ENCODE data around the gene NCS1.
"Not testable (repeated sequence)": the region's sequence is repeated elsewhere in the genome, so short reads cannot be mapped to it uniquely, and the experiment has no call there.

NCS1 gene

DNA sequence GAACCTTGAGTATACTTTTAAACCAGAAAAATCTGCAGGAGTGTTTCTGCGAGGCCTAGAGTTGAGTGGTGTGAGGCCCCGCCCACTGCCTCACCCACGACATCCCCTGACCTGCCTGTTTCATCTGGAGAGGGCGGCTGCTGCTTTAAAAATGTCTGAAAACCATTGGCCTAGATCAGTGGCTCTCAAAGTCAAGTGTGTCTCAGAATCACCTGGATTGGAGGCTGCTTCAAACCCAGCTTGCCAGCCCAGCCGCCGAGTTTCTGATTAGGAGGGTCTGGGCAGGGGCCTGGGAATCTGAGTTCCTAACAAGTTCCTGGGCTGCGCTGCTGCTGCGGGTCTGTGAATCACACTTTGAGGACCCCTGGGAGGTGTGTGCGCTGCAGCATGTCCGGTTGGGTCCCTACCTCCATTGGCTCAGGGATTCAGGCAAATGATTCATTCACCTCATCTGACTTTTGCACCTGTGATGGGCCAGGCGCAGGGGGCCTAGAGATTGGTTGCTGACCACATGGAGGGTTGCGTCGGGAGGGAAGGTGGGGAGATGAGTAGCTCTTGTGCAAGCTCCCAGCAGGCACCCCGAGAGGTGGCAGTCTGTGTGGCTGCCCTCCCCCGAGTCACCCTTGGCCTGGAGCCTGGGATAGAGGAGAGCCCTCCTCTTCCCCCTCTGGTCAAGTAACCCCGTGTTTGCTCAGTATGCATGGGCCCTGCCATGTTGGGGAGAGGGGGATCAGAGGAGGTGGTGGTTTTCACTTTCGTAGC, 65.7 kb downstream of the NCS1 start:
- no peak for DNase-seq (ENCODE audit: low spot score)

DNA sequence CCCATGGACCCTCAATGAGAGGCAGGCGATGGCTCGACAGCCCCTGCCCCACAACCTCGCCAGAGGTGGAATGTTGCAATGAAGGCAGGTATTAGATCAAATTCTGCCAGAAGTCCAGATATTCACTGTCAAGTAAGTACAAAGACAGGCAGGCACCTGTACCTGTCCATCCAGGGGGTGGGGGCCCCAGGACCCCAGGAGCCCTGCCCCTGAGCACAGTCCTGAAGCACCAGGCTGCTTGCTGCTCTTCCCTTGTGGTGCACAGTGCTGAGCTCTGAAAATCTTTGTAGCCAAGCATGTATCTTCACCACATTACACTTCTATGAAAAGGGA, 67.1 kb downstream of the NCS1 start:
- no peak for DNase-seq (ENCODE audit: low spot score)

DNA sequence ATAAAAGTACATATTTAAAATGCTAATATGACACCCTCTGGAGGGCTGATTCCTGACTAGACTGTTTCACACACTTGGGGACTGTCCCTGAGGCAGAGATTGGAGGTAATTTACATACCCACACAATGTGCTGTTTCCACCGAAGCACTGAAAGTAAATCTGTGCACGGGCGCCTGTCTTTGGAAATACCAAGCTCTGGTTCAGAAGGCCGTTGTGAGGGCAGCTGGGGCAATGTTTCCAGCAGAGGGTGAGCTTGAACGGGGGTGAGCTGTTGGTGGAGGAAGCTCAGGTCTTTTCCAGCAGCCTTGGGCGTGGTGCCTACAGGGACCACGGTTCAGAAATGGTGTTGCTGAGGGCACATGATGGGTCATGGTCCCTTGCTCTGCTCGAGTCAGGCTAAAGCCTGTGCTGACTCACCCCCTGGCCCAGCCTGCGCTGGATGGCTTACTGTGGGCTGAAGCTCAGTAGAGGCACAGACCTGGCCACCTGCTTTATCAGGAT, 67.6 kb downstream of the NCS1 start:
- DNase-seq (ENCODE audit: low spot score): peak; percentile 7

DNA sequence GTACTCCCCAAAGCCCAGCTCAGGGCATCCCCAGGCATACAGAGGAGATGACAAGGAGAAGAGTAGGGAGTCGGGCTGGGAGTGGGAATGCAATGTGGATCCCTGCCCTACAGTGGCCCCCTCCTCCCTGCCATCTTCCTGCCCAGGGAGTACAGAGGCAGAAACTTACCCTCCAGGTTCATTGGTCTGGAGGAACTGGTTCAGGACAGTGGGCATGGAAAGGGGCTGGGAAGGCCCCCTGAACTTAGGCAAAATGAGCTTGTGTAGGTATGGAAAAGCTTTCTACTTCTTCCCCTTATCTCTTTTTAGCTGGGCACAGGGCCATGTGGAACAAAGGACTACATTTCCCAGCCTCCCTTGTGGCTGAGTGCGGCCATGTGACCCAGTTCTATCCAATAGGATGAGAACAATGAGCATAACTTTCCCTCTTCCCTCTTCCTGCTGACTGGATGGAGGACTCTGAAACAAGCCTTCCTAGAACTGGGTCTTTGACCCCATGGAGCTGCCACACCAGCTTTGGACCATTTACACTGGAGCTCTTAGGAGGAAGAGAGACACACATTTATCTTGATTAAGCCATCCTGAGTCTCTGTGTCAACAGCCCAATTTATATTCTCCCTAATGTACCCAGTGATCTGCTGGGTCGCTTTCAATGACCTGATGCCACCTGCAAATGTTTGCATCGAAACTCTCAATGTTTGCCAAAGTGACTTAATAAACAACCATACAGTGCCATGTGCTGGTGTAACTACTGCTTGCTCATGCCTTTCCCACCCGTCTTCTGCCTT, 68.4 kb downstream of the NCS1 start:
- DNase-seq (ENCODE audit: low spot score): peak; percentile 42

DNA sequence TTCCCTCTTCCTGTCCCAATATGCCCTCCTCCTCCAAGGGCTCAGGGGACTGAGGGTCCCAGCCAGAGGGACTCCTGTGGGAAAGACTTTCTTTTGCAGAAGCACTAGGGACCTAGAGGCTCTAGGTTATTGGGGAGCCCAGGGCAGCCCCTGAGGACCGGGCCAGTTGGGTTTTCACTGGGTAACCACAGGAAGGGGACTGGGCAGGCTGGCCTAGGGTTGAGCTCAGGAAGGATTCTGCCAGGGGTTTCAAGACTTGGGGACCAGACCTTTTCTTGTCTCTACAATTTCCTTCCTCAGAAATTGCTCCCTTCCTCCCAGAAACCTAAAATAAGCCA, 69.0 kb downstream of the NCS1 start:
- DNase-seq (ENCODE audit: low spot score): no peak

DNA sequence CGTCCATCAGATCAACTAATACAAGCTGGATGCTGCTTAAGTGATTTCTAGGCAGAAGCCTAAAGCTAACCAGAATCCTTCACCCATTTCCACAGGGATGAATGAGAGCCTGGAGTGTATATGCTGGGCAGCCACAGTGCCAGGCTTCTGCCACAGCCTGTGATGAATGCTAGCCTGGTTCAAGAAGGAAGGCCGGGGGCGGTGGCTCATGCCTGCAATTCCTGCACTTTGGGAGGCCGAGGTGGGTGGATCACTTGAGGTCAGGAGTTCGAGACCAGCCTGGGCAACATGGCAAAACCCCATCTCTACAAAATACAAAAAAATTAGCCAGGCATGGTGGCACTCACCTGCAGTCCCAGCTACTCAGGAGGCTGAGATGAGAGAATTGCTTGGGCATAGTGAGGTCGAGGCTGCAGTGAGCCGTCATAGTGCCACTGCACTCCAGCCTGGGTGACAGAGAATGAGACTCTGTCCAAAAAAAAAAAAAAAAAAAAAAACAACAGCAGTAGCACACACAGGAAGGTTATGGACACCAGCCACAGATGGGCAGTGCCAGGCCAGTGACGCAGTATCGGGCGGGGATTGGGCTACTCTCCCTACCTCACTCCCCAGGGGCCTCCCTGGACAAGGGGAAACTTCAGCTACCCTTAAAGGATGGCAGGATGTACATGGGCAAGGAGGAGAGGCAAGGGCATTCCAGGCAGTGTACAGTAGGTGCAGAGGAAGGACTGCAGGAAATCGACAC, 70.2 kb downstream of the NCS1 start:
- DNase-seq (ENCODE audit: low spot score): no peak

DNA sequence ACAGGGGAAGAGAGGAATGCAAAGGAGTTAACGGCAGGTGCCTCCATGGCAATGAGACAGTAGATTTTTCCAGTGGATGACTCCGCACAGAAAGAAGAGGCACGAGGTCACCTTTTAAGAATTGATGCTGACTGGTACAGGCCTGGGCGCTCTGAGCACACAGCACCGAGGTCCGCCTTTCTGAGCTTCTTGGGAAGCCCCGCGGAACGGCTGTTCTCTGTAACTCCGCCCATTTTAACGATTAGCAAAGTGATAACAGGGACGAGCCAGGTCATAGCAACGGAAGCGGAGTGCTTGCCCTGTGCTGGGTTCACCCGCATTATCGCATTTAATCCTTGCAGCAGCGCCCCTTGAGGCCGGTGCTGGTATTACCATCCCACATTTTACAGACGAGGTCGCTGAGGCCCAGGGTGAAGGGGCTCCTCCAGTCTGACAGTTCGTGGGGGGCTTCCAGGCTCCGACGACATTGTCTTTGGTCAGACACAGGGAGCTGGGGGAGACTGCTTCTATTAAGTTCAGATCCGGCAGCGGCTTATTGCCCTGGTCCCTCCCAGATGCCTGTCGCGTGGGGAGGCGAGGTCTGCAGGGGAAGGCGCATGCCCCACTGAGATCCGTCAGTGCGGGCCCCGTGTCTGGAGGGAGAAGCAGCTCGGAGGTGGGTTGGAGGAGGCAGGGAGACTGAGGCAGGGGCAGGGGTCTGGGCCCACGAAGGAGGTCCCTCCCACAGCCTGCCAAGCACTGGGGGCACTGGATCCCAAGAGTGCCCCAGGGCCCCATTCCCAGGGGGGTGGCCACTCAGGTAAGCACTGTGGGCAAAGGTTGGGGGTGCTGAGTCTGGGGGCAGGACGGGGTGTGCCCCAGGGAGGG, 71.0 kb downstream of the NCS1 start:
- peak; percentile 87 for DNase-seq (ENCODE audit: low spot score)

DNA sequence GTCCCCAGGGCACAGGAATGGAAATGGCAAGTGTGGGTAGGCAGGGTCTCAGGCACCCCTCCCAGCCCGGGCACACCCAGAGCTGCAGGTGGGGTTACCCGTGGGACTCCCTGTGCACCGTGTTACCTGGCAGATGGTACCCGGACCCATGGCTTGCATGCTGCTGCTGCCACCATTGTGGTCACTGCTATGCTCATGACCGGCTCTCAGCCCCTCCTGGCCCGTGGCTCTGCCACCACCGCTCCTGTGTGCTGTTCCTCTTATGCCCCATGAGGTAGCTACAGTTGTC, 71.6 kb downstream of the NCS1 start:
- DNase-seq (ENCODE audit: low spot score): no peak

DNA sequence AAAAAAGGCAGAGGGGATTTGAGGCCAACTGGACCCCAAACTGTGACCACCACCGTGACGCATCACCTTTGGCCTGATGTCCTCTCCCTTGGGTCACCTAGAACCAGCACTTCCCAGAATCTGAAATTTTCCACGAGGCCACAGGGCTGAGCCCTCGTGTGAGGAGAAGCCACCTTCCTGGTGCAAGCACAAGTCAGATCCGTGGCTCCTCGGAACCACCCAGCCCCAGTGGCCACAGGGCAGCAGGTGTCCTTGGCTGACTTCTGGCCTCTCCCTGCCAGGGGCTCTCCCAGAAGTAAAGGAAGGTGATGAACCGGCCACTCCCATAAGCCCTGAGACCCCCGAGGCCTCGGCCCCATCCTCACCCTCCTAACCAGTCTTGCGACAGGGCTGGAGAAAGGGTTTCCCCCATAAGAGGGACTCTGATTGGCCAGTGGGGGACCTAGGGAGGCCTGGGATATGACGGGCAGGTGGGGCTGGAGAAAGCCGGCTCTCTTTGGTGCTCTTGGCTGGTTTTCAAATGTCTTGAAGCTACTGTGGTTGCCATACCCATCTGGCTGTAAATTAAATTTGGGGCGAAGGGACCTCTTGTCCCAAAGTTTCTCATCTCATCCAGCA, 72.5 kb downstream of the NCS1 start:
- DNase-seq (ENCODE audit: low spot score): no peak

DNA sequence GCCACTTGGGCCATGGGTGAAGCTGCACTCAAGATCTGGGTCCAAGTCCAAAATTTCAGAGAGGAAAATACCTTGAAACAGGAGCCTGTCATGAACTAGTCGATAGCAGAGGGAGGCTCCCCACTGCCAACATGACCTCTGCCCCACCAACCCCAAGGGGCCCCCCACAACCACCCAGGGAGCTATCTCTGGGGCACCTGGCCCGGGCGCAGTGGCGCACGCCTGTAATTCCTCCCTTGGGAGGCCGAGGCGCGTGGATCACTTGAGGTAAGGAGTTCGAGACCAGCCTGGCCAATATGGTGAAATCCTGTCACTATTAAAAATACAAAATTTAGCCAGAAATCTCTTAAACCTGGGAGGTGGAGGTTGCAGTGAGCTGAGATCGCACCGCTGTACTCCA, 73.3 kb downstream of the NCS1 start:
- DNase-seq (ENCODE audit: low spot score): no peak

DNA sequence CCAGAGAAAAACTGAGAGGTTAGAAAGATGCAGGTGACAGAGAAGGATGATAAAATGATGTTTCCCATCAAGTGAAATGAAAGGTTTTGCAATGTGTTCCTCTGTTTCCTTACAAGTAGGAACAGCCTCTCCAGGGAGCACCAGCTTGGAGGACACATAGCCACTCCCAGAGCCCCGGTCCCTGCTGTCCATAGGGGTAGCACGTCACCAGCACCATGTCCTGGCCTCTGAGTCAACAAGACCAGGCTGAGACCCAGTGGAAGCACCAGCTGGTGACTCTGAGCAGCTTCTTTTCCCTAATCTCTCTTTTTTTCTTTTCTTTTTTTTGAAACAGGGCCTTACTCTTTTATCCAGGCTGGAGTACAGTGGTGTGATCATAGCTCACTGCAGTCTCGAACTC, 73.9 kb downstream of the NCS1 start:
- DNase-seq (ENCODE audit: low spot score): no peak

DNA sequence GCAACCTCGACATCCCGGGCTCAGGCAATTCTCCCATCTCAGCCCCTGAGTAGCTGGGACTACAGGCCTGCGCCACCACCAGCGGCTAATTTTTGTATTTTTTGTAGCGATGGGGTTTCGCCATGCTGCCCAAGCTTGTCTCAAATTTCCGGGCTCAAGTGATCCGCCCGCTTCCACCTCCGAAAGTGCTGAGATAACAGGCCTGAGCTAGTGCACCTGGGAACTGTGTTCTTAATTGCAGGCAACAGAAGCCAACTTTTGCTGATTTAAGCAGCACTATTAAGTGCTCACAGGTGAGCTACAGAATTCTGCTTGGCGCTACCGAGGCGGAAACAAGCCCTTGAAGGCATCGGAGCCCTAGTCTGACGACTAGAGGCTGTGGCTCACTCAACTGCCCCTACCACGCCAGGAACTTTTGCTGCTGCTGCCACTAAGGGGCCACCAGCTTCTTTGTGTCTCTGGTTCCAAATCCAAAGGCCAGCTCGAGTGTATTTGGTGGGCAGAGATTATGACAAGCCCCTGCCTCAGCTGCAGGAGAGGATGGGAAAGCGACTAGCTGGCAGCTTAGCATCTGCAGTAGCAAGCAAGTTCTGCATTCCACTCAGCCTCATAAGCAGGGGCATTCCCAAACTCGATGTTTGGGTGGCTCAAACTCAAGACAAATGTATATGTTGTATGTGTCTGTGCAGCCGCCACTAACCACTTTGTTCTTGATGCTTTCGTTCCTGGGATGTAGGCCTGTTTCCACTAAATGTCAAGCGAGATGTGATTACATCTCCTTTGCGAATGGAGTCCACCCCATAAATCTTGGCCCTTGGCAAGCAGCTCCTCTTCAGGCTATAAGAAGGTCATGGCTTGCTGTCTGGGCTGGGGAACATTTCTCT, 82.8 kb downstream of the NCS1 start:
- no peak for DNase-seq (ENCODE audit: low spot score)

DNA sequence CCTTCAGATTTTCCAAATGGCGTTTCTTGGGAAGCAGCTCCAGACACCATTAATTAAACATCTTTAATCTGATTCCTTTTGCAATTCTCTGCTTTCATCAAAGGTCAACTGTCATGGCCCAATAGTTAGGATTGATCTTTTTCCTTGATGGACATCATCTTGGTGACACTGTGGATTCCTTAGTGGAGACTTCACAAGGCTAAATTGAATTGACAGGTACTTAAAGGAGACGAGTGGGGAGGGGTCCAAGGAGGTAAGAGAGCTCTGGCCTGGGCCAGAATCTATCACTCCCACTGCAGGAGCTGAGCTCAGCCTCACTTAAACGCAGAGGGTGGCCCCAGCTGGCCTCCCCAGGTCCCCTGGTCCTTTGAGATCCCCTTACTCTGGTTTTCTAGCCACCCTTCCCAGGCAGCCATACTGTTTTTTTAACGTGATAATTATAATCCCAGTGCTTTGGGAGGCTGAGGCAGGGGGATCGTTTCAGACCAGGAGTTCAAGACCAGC, 83.5 kb downstream of the NCS1 start:
- no peak for DNase-seq (ENCODE audit: low spot score)

DNA sequence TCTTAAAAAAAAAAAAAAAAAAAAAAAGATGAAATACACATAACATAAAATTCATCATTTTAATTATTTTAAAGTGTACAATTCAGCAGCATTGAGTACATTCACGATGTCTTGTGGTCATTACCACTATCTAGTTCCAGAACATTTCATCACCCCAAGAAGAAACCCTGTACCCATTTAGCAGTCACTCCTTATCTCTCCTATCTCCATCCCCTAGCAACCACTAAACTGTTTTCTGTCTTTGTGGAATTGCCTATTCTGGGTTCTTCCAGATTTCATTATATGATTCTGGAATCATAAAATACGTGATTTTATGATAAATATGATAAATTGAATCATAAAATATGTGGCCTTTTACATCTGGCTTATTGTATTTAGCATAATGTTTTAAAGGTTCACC, 84.4 kb downstream of the NCS1 start:
- DNase-seq (ENCODE audit: low spot score): no peak

DNA sequence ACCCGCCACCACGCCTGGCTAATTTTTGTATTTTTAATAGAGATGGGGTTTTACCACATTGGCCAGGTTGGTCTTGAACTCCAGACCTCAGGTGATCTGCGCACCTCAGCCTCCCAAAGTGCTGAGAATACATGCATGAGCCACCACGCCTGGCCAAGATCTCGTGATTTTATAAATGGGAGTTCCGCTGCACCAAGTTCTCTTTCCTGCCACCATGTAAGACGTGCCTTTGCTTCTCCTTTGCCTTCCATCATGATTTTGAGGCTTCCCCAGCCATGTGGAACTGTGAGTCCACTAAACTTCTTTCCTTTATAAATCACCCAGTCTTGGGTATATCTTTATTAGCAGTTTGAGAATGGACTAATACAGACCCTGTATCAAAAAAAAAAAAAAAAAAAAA, 85.9 kb downstream of the NCS1 start:
- not testable (repeated sequence) for DNase-seq (ENCODE audit: low spot score)

DNA sequence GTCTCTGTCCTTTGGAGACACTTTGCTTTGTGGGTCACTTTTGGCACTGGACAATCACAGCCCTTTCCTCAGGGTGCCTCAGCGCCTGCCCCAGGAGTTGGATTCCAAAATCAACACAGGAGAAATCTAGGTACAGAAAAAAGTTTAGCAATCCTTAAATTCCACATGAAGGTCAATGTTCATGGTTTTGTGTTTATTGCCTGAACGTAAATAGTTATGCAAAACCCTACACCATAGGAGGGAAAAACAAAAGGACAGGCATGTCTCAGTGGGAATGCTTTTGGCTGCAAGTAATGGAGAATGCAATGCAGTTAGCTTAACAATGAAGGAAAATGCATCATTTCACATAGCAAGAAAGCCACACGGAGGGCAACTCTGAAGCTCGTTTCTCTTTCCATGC, 86.8 kb downstream of the NCS1 start:
- no peak for DNase-seq (ENCODE audit: low spot score)

DNA sequence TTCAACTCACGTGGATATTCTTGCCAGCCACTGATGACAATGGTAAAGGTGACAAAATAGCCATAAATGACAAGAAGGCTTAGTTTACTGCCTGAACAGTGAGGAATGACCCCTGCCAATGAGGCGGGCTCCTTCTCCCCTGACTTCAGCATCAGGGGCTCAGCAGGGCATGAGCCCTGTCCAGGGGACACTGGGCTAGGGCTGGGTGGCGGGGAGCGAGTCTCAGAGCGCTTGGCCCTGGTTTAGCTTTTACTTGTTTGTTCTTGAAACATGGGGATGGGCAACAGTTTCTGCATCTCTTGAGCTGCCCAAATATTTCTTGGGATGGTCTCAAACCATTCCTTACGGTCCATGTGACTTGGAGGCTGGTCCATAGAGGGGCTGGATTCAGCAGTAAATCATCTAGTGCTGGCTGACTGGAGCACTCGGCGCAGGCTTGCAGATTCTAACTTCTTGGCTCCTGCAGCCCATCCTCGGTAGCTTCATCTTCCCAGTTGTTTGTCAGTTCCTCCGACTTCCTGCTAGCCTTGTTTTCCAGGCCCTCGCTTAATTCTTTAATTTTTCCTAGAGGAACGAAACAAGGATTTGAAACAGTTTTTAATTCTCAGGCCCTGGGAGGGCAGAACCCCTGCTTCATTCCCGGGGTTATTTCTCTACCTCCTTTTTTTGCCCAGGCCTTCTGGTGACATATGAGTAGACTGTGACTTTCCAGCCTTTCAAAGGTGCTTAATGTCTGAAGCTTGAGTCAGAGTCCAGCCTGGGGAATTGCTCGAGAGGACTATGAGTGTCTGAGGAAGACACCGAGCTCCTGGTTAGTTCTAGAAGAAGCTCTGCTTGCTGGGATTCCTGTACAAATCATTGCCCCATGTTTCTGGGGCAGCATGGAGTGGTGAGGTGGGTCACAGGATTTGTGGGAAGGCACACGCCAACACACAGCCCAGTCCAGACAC, 88.9 kb downstream of the NCS1 start:
- DNase-seq (ENCODE audit: low spot score): no peak

DNA sequence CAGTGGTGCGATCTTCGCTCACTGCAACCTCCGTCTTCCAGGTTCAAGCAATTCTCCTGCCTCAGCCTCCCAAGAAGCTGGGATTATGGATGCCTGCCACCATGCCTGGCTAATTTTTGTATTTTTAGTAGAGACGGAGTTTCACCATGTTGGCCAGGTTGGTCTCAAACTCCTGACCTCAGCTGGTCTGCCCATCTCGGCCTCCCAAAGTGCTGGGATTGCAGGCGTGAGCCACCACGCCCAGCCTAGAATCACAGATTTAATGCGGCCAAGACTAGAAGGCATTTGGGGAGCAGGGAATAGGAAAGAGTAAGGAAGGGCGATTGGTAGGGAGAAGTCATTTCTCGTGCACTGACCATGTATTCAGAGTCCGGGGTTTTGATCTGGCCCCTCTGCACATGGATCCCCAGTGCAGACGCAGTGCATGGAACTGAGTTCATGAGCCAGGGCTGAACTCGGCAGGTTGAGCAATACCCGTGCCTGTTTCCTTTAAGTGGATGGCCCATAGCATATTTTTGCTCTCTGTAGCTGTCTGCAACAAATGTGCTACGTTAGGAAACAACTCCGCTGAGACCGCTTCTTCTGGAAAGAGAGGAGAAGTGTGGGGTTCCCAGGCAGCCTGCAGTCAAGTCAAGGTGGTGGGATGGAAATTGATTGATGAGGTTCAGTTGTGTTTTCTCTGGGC, 90.0 kb downstream of the NCS1 start:
- DNase-seq (ENCODE audit: low spot score): no peak

DNA sequence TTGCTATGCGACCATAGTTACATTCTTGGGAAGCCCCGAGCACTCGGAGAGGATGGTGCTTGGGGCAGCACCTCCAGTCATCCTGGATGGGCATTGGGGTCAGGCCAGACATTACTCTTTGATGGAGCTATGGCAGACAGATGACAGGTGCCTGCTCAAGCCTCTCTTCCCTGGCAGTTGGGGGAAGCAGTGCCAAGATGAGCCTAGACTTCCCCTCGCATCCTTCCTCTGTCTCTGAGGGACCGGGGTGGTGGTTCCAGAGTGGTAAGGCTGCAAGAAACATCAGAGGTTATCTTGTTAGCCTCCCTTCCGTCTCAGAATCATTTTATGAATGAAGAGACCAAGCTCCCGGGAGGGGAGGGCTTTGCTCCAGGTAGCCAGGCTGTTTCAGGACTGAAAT, 90.6 kb downstream of the NCS1 start:
- DNase-seq (ENCODE audit: low spot score): no peak
